HCT116 (cell line): ENCODE data around the gene RBM47. TPM values are rescaled to one million over a fixed set of nuclear protein-coding genes. Genes with fewer than 3 reads are reported as not detected.

Source experiments
- CEBPB ChIP-seq: IDR thresholded peaks from 2 replicates; pipeline ENCODE4 v1.6.1; 2012; ENCODE audit warnings: low read depth
- ELF1 ChIP-seq: IDR thresholded peaks from 2 replicates; pipeline ENCODE4 v1.6.1; 2012; ENCODE audit warnings: low read depth, borderline replicate concordance
- FOSL1 ChIP-seq: IDR thresholded peaks from 2 replicates; pipeline ENCODE4 v1.6.1; 2012; ENCODE audit warnings: low read depth
- JUND ChIP-seq: IDR thresholded peaks from 2 replicates; pipeline ENCODE4 v1.6.1; 2012
- MAX ChIP-seq: IDR thresholded peaks from 2 replicates; pipeline ENCODE4 v1.6.1; 2012
- POLR2A ChIP-seq: IDR thresholded peaks from 2 replicates; pipeline ENCODE4 v1.7.0; 2011; ENCODE audit warnings: borderline replicate concordance; ENCODE audit not compliant: insufficient read depth, insufficient read length; ENCODE audit errors: extremely low read depth
- REST ChIP-seq: IDR thresholded peaks from 2 replicates; pipeline ENCODE4 v1.6.1; 2012; ENCODE audit warnings: low read depth
- SIN3A ChIP-seq: IDR thresholded peaks from 2 replicates; pipeline ENCODE4 v1.6.1; 2012; ENCODE audit warnings: low read depth
- SP1 ChIP-seq: IDR thresholded peaks from 2 replicates; pipeline ENCODE4 v1.6.1; 2012; ENCODE audit warnings: low read depth
- TCF7L2 ChIP-seq: IDR thresholded peaks from 2 replicates; pipeline ENCODE4 v1.7.0; 2011; ENCODE audit warnings: borderline replicate concordance, inconsistent platforms; ENCODE audit not compliant: insufficient read depth, insufficient read length; ENCODE audit errors: extremely low read depth
- YY1 ChIP-seq: IDR thresholded peaks from 2 replicates; pipeline ENCODE4 v1.6.1; 2011; ENCODE audit warnings: low read length, low read depth, moderate library complexity, mild to moderate bottlenecking; ENCODE audit not compliant: insufficient replicate concordance; ENCODE audit errors: extremely low read depth
- ZFX ChIP-seq: fragments of 450-650 bp; IDR thresholded peaks from 2 replicates; pipeline ENCODE4 v1.6.1; 2017
- ZNF274 ChIP-seq: fragments of 200-500 bp; sonication (Bioruptor generic); IDR thresholded peaks from 2 replicates; pipeline ENCODE4 v1.6.1; 2014; ENCODE audit warnings: mild to moderate bottlenecking, low read depth, low read length, inconsistent platforms
- total RNA-seq: library from RNA; stranded (reverse); gene quantifications from one replicate; pipeline ENCODE4 v1.2.1, GENCODE V29; 2021; ENCODE audit not compliant: unreplicated experiment

RBM47 gene
- total RNA-seq, 1 experiment from 2014 or later = 22.2 TPM

DNA sequence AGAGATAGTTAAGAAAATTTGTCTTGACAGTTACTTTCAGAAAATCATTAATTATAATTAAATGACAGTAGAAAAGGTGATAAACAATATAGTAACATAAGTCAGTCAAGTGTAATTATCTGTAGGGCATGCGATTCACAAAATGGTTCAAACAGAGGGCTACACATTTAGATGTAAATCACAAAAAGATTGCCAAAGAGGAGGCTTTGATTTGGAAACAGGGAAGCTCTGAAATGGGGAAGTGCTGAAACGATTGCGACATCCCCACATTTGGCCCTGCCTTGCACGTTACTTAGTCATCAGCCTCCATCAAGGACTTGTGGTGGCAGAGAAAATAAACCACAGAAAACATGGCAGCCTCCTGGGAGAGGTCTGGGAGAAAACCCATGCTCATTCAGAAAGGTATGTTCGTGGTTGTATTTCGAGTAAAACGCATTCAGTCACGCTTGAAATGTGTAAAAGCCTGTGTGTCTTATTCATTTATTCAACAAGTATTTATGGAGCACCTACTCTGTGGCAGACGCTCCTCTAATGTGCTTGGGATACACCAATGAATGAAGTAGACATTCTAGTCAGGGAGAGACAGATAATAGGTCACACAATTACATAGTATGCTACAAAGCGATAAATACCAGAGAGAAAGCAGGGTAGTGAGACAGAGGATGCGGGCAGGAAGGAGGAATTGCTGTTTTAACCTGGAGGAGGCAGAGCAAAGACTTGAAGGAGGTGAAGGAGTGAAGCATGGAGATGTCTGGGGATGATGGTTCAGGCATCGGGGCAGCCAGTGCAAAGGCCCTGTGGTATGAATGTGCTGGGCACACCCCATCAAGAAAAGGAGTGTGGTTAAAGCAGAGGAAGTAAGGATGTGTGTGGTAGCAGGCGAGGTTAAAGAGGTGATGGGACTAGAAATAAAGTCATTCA, 7.8 kb downstream of the RBM47 start (continued):
- no peak for TF ChIP-seq REST
- TF ChIP-seq ZNF274 = no peak
- no peak for TF ChIP-seq TCF7L2
- TF ChIP-seq FOSL1 = peak; percentile 72
- peak; percentile 51; the same call in 1 of the 2 replicates for TF ChIP-seq ELF1
- TF ChIP-seq CEBPB = peak; percentile 100
- peak; percentile 54; the same call in 1 of the 2 replicates for TF ChIP-seq SIN3A
- peak; percentile 85 for TF ChIP-seq YY1
- TF ChIP-seq JUND = peak; percentile 66
- peak; percentile 59 for TF ChIP-seq SP1
- TF ChIP-seq ZFX = no peak
- peak; percentile 51; the same call in 1 of the 2 replicates for TF ChIP-seq MAX
- TF ChIP-seq POLR2A = no peak
